Epithelial cell of alveolus of lung (primary cell): Measurements from ENCODE around the gene RASSF10. TPM values are rescaled to one million over a fixed set of nuclear protein-coding genes. Genes with fewer than 3 reads are reported as not detected.

Experiments
- total RNA-seq: library from RNA; depleted of rRNA; stranded (reverse); fragments of >200 nt; gene quantifications from 2 replicates; pipeline ENCODE4 v1.2.1, GENCODE V29; 2015

Gene RASSF10
- total RNA-seq: 0.26 TPM in 1 of 2 replicates, not detected in the other

DNA sequence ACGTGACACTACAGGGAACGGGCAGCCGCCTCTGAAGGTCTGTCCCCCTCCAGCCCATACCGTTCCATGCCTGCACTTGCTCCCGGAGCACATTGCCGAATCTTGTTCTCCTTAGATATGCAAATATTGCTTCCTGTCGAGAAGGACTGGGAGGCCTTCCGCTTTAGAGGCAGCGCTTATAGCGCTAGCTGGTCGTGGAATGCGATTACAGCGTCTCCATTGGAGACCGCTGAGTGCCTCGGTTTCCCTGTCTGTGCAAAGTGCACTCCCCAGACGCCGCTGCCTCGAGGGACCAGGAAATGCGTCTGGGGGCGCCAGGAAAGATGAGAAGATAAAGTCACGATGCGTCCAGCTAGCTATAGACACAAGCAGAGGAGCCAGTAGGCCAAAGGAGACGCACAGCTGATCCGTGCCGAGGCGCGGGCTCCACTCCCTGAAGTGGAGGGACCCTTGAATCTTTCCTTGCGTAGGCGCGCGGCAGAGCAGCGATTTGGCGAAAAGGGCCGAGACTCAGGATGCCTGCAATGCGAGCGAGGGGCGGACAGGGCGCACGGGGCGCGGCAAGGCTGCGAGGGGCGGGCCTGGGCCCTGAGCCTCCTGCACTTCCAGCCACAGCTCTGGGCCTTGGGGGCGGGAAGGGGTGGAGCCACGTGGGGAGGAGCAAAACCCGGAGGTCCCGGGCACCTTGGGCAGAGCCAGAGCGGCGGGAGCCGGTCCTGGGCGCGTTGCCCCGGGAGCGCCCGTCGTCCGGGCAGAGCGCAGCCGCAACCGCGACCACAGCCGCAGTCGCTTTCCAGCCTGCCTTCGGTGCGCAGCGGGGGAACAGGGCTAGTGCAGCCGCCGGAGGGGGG is at the start of gene RASSF10:
Gene RASSF10 (plus strand): TSS at position 692 of the 851 bp plus-strand sequence. CDS start 261 bp downstream, outside the sequence.

